ENCODE data around the gene PTGER1.

Gene PTGER1

DNA sequence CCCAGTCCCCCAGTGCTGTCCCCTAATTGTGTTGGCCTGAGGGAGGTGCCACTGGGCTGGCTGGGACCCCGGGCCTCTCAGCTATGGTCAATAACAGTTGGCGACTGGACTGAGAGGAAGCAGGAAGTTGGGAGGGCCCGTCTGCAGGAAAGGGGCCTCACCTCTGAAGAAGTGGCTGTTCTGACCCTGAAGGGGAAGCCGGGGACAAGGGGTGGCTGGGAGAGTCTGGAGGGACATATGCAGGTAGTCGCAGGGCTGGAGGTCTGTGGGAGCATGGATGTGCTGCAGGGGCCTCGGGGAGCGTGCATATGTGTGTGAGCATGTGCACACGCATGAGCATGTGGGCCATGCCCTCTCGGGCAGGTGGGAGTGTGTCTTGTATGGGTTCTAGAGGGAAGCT is 36.1 kb downstream of the PTGER1 start:
- peak; percentile 40 for DNase-seq

DNA sequence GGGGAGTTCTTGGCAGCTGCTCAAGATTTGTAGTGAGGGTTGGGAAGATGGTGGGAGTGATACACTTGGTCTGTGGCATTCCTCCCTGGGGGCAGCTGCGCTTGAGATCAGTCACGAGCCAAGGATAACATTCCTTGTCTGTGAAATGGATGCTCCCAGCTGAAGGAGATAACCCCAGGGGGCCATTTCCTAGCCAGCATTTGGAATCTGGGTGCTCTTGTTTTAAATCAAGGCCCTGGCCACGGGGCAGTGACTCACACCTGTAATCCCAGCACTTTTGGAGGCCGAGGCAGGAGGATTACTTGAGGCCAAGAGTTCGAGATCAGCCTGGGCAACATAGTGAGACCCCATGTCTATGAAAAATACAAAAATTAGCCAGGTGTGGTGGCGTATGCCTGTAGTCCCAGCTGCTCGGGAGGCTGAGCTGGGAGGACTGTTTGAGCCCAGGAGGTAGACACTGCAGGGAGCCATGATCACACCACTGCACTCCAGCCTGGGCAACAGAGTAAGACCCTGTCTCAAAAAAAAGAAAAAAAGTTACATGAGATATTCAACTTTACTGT is 37.5 kb downstream of the PTGER1 start:
- no peak for DNase-seq

DNA sequence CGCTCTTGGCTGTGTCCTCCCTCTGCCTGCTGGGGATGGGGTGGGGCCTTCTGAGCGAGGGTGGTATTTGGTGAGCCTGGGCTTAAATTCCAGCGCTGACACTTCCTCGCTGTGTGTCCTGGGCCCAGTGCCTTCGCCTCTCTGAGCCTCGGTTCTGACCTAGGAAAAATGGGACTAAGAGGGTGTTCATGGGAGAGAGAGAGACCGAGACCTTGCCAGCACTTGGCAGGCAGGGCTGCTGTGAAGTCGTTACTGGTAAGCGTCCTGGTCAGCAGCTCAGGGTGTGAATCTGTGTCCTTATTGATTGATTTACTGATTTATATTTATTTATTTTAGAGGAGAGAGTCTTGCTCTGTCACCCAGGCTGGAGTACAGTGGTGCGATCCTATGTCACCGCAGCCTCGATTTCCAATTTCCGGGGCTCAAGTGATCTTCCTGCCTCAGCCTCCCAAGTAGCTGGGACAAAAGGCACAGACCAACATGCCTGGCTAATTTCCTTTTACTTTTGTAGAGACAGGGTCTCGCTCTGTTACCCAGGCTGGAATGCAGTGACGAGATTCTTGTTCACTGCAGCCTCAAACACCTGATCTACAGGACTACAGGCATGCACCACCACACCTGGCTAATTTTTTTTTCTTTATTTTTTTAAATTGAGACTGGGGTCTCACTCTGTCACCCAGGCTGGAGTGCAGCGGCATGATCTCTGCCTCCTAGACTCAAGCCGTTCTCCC is 39.7 kb downstream of the PTGER1 start:
- no peak for DNase-seq

DNA sequence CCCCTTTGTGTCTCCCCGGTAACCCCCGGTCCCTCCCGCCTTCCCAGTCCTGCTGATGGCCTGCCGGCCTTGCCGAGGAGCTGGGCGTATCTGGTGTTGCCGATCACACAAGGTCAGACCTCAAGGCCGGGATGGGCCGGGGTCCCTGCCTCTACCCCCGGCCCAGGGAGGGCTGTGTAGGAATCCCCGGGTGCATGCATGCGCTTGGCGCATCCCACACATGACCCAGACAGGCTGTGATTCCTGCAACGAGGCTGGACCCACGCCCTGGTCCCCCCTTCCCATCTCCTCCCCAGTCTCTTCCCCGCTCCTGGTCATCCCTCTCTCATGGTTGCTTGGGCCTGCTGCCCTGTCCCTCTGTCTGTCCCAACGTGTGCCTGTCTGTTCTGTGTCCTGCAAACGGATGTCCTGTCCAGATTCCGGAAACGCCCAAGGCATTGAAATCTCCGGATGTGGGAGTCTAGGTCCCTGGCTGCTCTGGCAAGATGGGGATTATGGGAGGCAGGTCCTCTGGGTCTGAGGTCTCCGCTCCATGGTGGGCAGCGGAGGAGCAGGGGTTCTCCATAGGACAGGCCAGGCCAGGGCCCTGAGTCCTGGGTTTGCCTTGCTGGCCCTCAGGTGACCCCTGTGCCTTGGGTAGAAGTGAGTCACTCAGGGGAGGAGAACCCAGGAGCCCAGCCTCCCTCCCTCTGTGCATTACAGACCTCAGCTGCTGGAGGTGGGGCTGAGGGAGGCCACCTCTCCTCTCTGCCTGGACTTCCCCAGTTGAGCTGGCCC is 40.4 kb downstream of the PTGER1 start:
- no peak for DNase-seq

DNA sequence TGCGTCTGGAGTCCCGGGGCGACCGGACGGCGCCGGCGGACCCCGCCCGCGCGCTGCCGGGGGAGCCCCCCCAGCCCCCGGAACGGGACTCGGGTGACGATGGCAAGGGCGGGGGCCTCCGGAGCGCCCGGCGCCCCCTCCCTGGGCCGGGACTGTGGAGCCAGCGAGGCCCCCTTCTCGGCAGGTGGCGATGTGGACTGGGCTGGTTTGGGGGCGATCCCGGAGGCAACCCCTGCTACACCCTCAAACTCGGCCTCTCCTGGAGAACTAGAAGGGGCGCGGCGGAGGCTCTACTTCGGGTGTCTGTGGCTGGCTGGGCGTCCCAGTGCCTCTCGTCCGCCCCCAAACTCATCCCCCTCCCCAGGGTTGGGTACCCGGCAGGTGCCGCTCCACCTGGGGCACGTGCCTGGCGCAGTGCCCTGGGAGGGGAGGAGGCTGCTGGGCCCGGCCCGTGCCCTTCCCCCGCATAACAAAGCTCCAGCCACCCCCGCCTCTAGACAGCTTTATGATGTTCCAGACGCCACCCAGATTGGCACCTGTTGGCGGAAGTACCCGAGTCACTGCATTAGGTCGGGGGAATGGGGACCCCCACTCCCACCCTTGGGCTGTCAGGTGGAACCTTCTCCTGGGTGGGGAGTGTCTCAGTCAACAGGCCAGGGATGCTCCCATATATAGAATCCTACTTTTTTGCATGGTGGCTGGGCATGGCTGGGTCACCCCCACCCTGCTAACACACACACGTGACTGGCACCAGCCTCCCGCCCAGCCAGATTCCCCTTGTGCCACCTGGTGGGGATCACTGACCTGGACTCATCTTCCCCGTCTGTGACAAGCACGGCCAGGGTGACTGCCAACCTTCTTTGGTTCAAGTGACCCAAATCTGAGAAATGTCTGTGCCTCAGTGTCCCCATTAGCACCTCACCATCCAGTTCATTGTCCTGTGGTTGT is 41.3 kb downstream of the PTGER1 start:
- DNase-seq: no peak

DNA sequence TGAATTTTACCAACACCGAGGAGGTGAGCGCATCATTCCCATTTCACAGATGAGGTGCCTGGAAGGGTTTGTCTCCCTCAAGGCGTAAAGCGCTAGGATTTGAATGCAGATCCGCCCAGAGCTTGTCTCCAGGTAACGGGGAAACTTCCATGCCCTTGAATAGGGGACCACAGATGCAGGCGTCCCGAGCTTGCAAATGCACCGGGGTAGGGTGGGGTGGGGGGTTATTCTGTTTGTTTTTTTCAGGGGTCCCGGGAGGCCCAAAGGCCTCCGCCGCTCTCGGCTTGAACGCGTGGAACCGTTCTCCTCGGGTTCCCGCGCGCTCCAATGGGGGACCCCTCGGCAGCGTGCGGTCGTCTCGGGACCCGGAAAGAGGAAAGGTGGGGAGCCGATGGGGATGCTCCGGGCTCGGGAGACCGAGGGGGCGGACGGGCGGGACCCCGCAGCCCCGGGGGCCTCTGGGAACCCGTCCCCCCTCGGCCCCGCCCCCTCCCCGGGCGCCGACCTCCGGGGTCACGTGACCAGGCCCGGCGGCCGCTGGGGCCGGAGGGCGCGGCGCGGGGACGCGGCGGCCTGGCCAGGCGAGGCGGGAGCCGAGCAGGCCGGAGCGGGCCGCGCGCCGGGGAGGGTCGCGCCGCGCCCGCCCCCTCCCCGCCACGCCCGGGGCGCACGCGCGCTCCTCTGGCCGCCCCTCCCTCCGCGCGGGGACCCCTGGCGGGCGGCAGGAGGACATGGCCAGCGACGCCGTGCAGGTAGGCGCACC is 42.2 kb downstream of the PTGER1 start, which contains the start of gene PKN1:
Gene PKN1, plus strand, starts transcription at position 516 of the 763 bp plus-strand sequence. Its CDS starts 216 bp downstream, at position 732.
- DNase-seq: no peak

DNA sequence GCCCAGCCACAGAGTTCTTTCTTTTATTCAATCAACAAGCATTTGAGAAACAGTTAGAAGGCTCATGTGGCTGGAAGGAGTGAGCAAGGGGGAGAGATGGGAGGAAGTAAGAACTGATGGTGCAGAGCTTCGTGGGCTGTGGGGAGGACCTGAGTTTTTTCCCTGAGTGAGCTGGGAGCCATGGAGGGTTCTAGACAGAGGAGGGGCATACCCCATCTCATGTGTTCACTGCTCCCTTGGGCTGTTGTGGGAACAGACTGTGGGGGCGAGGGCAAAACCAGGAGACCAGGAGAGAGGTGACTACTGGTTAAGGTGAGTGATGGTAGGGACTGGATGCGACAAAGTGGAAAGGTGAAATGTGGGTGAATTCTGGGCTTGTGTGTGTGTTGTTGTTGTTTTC is 44.4 kb downstream of the PTGER1 start:
- no peak for DNase-seq

DNA sequence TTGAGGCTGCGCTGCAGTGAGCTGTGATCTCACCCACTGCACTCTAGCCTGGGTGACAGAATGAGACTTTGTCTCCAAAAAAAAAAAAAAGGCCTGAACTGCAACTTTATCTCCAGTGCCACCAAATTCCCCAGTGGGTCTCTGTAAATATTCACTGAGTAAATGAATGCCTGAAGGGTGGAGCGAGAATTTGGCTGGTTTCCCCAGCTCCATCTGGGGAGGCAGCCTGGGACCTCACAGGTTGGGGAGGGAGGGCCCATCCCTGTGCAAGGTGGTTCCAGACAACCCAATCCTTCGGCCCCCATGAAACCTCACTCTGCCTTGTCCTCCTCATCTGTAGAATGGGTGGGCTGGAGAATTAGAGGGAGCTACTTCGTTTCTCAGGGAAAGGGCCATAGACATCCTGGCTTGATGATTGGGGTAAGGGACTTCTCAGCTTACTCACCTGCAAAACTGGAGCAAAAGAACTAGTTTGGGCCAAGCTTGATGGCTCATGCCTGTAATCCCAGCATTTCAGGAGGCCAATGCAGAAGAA is 46.2 kb downstream of the PTGER1 start:
- no peak for DNase-seq

DNA sequence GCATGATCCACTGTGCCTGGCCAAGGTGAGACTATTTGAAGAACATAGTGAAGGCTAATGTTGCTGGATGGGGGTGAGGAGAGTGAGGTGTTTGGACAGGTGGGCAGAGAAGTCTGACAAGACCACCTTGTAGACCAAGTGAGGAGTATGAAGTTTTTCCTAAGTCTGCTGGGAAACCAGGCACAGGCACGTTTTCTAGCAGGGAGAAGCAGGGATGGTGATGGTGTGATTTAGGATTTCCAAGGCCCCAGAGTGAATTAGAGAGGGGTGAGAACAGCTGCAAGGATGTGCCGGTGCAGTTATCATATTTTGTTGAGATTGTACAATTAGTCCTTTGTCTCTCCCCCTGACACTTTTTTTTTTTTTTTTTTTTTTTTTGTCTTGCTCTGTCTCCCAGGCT is 47.7 kb downstream of the PTGER1 start:
- DNase-seq: no peak

DNA sequence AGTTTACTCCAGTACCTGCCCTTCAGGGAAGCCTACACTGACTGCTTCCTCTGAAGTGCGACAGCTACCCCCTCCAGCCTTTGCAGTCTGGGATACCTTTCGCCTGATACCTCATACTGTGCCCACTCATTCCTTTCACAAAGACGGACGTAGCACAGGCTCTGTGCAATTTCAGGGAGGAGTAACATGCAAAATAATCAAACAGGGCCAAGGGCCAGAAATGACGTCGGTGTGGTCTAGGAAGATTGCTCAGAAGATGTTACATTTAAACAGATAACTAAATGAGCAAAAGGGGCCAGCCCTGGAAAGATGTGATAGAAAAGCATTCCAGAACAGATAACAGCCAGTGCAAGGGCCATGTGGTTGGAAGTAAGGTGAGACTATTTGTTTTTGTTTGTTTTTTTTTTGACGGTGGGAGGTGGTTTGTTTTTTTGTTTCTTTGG is 49.4 kb downstream of the PTGER1 start:
- no peak for DNase-seq
